GM12873 (cell line): ENCODE data around the gene OR6B2.

Source experiments
- TF ChIP-seq, protein P1 (sequence below): IDR thresholded peaks from 2 replicates; pipeline ENCODE4 v1.5.1; 2012; ENCODE audit warnings: low read depth, mild to moderate bottlenecking, moderate library complexity, low read length, control low read depth; ENCODE audit not compliant: insufficient read depth; ENCODE audit errors: missing control alignments

Gene OR6B2

DNA sequence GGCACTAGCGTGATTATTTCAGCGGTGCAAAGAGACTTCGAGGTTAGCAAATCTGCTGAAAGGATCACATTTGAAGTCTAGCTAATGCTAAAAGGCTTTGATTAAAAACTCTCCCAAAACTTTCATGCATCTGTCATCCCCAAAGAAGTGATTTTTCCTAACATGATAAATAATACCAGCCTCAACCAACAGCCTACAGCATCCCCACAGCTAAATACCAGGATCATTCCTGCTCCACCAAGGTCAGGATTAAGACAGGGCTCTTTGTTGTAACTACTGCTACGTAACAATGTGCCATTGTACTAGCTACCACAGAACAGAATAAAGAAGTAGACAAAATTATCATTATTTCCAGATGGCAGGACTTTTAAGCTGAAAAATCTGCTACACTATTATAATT is 21.5 kb upstream of the OR6B2 start:
- TF ChIP-seq, protein P1, sequence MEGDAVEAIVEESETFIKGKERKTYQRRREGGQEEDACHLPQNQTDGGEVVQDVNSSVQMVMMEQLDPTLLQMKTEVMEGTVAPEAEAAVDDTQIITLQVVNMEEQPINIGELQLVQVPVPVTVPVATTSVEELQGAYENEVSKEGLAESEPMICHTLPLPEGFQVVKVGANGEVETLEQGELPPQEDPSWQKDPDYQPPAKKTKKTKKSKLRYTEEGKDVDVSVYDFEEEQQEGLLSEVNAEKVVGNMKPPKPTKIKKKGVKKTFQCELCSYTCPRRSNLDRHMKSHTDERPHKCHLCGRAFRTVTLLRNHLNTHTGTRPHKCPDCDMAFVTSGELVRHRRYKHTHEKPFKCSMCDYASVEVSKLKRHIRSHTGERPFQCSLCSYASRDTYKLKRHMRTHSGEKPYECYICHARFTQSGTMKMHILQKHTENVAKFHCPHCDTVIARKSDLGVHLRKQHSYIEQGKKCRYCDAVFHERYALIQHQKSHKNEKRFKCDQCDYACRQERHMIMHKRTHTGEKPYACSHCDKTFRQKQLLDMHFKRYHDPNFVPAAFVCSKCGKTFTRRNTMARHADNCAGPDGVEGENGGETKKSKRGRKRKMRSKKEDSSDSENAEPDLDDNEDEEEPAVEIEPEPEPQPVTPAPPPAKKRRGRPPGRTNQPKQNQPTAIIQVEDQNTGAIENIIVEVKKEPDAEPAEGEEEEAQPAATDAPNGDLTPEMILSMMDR: no peak

DNA sequence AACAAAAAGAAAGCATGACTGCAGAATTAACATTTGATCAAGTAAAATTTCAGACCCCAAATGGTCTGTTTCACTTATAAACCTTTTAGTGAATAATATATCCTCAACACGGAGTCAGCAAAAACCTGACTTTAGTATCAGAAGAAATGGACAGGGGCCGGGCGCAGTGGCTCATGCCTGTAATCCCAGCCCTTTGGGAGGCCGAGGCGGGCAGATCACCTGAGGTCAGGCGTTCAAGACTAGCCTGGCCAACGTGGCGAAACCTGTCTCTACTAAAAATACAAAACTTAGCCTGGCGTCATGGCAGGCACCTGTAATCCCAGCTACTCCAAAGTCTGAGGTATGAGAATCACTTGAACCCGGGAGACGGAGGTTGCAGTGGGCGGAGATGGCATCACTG is 20.0 kb upstream of the OR6B2 start:
- TF ChIP-seq, protein P1: no peak

DNA sequence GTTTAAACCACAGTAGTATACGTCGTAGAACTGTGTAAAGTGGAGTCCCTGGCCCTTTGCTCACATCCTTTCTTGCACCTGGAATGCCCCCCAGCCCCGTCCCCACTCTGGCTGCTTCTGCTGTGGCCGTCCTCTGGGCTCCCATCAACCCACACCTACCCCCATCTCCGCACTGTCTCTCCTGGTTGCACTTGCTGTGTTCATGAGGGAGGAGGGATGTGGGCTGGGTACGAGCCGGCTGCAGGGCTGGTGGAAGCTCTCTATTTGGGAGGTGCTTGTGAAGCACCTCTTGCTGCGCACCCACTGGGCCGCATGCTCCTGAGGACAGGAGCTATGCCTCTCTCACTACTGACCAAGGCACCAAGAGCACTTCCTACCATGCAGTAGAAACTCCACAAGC is 18.0 kb upstream of the OR6B2 start:
- TF ChIP-seq, protein P1: no peak

DNA sequence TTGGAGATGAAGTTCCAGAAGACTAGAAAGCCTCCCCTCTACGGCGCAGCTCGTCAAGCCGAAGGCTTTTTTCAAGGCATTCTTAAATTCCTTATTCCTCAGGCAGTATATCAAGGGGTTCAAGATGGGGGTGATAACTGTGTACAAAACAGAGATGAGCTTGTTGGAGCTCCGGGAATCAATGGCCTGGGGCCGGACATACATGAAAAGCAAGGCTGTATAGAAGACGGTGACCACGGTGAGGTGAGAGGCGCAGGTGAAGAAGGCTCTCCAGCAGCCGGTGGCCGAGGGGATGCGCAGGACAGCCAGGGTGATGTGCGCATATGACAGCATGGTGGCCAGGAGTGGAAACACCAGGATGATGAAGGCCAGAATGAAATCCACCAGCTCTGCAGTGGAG is 14.9 kb upstream of the OR6B2 start:
- TF ChIP-seq, protein P1: no peak

DNA sequence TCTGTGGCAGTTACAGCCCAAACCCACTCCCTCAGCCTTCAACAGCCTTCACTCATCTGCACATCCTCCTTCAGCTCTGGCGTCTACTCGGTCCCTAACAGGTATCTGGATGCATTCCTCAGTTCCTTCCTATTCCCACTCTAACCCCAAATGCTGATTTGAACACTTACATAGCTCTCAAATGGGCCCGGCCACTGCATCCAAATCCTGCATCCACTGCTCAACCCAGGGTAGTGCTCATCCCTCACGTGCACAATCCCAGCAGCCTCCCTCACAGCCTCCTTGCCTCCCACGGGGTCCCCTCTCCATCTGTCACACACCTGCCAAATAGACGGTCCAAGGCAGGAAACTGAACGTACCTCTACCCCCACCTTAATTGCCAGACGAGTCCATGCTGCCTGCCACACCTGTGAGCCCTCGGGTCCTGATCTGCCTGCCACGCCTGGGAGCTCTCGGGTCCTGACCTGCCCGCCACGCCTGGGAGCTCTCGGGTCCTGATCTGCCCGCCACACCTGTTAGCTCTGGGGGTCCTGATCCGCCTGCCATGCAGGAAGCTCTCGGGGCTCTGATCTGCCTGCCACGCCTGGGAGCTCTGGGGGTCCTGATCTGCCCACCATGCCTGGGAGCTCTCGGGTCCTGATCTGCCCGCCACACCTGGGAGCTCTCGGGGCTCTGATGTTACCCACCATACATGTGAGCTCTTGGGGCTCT is 13.2 kb upstream of the OR6B2 start:
- TF ChIP-seq, protein P1: no peak

DNA sequence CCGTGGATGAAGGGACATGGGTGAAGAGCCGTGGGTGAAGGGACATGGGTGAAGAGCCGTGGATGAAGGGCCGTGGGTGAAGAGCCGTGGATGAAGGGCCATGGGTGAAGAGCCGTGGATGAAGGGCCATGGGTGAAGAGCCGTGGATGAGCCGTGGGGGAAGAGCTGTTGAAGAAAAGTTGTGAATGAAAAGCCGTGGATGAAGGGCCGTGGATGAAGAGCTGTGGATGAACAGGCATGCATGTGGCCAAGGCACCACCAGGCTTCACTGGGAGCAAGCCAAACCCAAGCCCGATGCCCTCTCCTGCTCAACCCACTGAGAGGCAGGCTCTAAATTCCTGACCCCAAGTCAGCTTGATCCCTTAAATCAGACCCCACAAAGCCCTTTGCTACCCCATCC is 12.5 kb upstream of the OR6B2 start:
- TF ChIP-seq, protein P1: no peak

DNA sequence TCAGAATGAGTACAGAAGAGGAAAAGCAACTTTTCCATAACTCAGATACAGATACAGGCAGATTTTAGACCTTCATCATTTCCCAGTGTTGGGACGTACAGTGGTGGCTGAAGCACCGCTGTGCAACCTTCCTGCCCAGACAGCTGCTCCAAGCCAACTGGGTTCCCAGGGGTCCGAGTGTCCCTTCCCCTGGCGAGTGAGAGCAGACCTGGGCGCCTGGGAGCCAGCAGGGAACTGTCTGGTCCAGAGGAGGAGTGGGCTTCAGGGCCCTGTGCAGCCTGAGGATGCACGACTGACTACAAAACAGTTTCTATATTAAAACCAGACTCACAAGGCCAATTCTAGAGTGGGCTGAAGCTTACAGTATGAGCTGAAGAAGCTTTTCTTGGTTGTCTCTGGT is 11.1 kb upstream of the OR6B2 start:
- TF ChIP-seq, protein P1: no peak
